Chondrocyte (in vitro differentiated cells): ENCODE data around the gene SNX32. TPM values are rescaled to one million over a fixed set of nuclear protein-coding genes. Genes with fewer than 3 reads are reported as not detected.

Experiments
- DNase-seq: peaks from one replicate; pipeline ENCODE4 v3.0.0; 2021; ENCODE audit warnings: mixed read lengths, low spot score
- H3K27ac Mint-ChIP-seq: one replicate; pipeline ENCODE4 v1.8.0; 2021; ENCODE audit warnings: mild to moderate bottlenecking, moderate library complexity, mixed read lengths; ENCODE audit not compliant: unreplicated experiment
- H3K27me3 Mint-ChIP-seq: 2 replicates; pipeline ENCODE4 v1.8.0; 2021; ENCODE audit warnings: low read depth, mixed read lengths
- H3K36me3 Mint-ChIP-seq: 2 replicates; pipeline ENCODE4 v1.8.0; 2021; ENCODE audit warnings: low read depth, mixed read lengths
- H3K4me1 Mint-ChIP-seq: 2 replicates; pipeline ENCODE4 v1.8.0; 2021; ENCODE audit warnings: low read depth, mild to moderate bottlenecking, mixed read lengths
- H3K4me3 Mint-ChIP-seq: one replicate; pipeline ENCODE4 v1.8.0; 2021; ENCODE audit warnings: mild to moderate bottlenecking, moderate library complexity, mixed read lengths; ENCODE audit not compliant: unreplicated experiment
- H3K9me3 Mint-ChIP-seq: 2 replicates; pipeline ENCODE4 v1.8.0; 2021; ENCODE audit warnings: low read depth, mixed read lengths
- total RNA-seq: library from RNA; stranded (reverse); gene quantifications from 3 replicates; pipeline ENCODE4 v1.2.1, GENCODE V29; 2021
- TF ChIP-seq, protein P1 (sequence below): fragments of 200-600 bp; sonication (generic); IDR thresholded peaks from 2 replicates; pipeline ENCODE4 v1.5.0; 2021; ENCODE audit warnings: antibody characterized with exemption, mild to moderate bottlenecking, moderate library complexity

SNX32 gene
- total RNA-seq, 1 donor from 2014 or later: 0.80 TPM

- Mint-ChIP-seq H3K9me3 (no peaks in the 10 kb centered on the region), H3K36me3 (no peaks in the 10 kb centered on the region), H3K4me3 (no peak overlapping the region), H3K27ac (no peak overlapping the region), H3K27me3 (peaks cover 15% of the 10 kb centered on the region), H3K4me1 (peaks cover 5% of the 10 kb centered on the region)
- TF ChIP-seq, protein P1, sequence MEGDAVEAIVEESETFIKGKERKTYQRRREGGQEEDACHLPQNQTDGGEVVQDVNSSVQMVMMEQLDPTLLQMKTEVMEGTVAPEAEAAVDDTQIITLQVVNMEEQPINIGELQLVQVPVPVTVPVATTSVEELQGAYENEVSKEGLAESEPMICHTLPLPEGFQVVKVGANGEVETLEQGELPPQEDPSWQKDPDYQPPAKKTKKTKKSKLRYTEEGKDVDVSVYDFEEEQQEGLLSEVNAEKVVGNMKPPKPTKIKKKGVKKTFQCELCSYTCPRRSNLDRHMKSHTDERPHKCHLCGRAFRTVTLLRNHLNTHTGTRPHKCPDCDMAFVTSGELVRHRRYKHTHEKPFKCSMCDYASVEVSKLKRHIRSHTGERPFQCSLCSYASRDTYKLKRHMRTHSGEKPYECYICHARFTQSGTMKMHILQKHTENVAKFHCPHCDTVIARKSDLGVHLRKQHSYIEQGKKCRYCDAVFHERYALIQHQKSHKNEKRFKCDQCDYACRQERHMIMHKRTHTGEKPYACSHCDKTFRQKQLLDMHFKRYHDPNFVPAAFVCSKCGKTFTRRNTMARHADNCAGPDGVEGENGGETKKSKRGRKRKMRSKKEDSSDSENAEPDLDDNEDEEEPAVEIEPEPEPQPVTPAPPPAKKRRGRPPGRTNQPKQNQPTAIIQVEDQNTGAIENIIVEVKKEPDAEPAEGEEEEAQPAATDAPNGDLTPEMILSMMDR: no peak
- DNase-seq: no peak
Observed at GRCh38 chr11:65790902-65791650, 42.7 kb upstream of the SNX32 start.

- Mint-ChIP-seq H3K9me3 (no peaks in the 10 kb centered on the region), H3K4me3 (no peak overlapping the region), H3K27ac (no peak overlapping the region), H3K4me1 (peaks cover 5% of the 10 kb centered on the region), H3K36me3 (no peaks in the 10 kb centered on the region), H3K27me3 (peaks cover 18% of the 10 kb centered on the region)
- no peak for DNase-seq
- TF ChIP-seq, protein P1: no peak
Observed at GRCh38 chr11:65791719-65792213, 42.0 kb upstream of the SNX32 start.

- no peaks in the 10 kb centered on the region for H3K9me3 Mint-ChIP-seq
- peaks cover 22% of the 10 kb centered on the region for H3K27me3 Mint-ChIP-seq
- DNase-seq: no peak
- H3K4me3 Mint-ChIP-seq: no peak overlapping the region
- H3K36me3 Mint-ChIP-seq: no peaks in the 10 kb centered on the region
- peaks cover 2% of the 10 kb centered on the region for H3K4me1 Mint-ChIP-seq
- H3K27ac Mint-ChIP-seq: no peak overlapping the region
- TF ChIP-seq, protein P1: no peak
Observed at GRCh38 chr11:65792456-65792855, 41.3 kb upstream of the SNX32 start.

DNA sequence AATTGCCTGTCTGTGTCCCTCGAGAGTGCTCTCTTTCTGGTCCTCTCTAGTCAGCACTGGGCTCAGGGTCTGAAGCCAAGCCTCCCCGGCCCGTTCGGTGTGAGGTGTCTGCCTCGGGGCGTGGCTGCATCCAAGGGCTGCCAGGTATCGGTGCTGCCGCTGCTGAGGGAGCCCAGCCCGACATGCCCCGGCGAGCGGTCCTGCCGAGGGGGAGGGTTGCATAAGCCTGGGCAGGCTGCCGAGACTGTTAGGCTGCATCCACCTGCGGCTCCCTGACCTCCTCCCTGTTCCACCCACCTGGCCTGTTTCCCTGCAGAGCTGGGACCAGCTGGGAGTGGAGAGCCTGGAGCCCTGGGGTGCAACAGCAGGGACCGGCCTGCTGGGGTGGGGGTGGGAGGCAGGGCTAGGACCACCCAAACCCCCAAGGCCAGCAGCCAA lies 40.6 kb upstream of the SNX32 start:
- Mint-ChIP-seq H3K4me1 (no peaks in the 10 kb centered on the region), H3K9me3 (no peaks in the 10 kb centered on the region), H3K27me3 (peaks cover 20% of the 10 kb centered on the region), H3K4me3 (no peak overlapping the region), H3K27ac (no peak overlapping the region), H3K36me3 (no peaks in the 10 kb centered on the region)
- DNase-seq: no peak
- TF ChIP-seq, protein P1: no peak

DNA sequence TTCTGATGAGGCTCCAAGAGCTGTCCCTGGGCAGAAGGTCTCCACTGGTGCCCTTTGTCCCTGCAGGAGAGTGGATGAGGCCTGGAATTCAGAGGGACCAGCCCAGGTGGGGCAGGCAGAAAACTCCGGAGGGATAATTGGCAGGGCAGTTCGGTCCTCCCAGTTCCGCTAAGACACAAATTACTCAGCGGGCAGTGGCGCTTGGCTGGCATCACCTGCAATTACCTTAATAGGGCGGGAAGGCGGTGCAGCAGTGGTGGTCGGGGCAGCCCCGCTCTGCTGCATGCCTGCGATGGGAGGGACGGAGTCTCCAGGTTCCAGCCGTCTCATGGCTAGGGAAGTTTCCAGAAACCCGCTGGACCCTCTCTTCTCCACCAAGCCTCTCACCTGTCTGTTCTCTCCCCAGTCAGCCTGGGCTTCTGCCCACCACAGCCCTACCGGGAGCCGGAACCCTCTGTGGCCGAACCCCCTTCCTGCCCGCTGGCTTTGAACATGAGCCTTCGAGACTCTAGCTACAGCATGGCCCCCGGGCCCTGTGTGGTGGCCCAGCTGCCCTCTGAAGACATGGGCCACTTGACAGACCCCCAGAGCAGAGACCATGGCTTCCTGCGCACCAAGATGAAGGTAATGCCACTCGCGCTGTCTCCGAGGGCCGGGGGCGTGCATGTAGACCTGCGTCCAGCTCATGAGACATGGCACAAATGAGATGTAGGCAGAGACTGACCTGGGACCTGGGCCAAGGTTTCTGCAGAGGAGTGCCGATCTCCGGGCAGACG lies 40.0 kb upstream of the SNX32 start:
- Mint-ChIP-seq H3K4me3 (no peak overlapping the region), H3K9me3 (no peaks in the 10 kb centered on the region), H3K27ac (no peak overlapping the region), H3K36me3 (no peaks in the 10 kb centered on the region), H3K4me1 (no peaks in the 10 kb centered on the region), H3K27me3 (peaks cover 21% of the 10 kb centered on the region)
- TF ChIP-seq, protein P1: no peak
- DNase-seq: no peak
